Kidney (tissue), 14 donors: Measurements from ENCODE around the gene TAF10. TPM values are rescaled to one million over a fixed set of nuclear protein-coding genes. Genes with fewer than 3 reads are reported as not detected.
A peak's percentile ranks its signal among the peaks of the same experiment; 100 is the strongest.

Experiments used
- DNase-seq, 5 donors: peaks; one replicate each; pipeline ENCODE4 v3.0.0-alpha.2; 2013 to 2020
- FAIRE-seq: peaks from 2 replicates; lab custom pipeline; 2012; peaks lifted over from hg19 to GRCh38; lab: Jason Lieb, UNC
- H3K27ac ChIP-seq, 2 donors: one replicate each; pipeline ENCODE4 v1.7.0; 2013; ENCODE audit warnings: low read depth in 2 of 2, low read length in 2 of 2, inconsistent platforms in 1 of 2
- H3K27me3 ChIP-seq: one replicate; pipeline ENCODE4 v1.7.1; 2013; ENCODE audit warnings: low read length, inconsistent platforms; ENCODE audit not compliant: control insufficient read depth, insufficient read depth
- H3K36me3 ChIP-seq, 3 donors: one replicate each; pipeline versions ENCODE4 v1.7.0 to v1.7.1; 2013; ENCODE audit warnings: low read length in 3 of 3, control low read depth in 1 of 3, inconsistent platforms in 1 of 3; ENCODE audit not compliant: insufficient read depth in 3 of 3, control insufficient read depth in 2 of 3
- H3K4me1 ChIP-seq, 3 donors: one replicate each; pipeline versions ENCODE4 v1.7.0 to v1.7.1; 2013; ENCODE audit warnings: low read length in 3 of 3, inconsistent platforms in 1 of 3, low read depth in 1 of 3; ENCODE audit not compliant: control insufficient read depth in 2 of 3, insufficient read depth in 2 of 3
- H3K4me3 ChIP-seq, 3 donors: one replicate each; pipeline versions ENCODE4 v1.7.0 to v1.8.1; 2013; ENCODE audit warnings: low read length in 3 of 3, control low read depth in 1 of 3, inconsistent platforms in 1 of 3
- H3K9ac ChIP-seq, 3 donors: one replicate each; pipeline versions ENCODE4 v1.7.0 to v1.7.1; 2013; ENCODE audit warnings: low read length in 3 of 3, control low read depth in 1 of 3, inconsistent platforms in 1 of 3
- H3K9me3 ChIP-seq, 3 donors: one replicate each; pipeline versions ENCODE4 v1.7.0 to v1.7.1; 2013; ENCODE audit warnings: low read length in 3 of 3, control low read depth in 1 of 3, inconsistent platforms in 1 of 3; ENCODE audit not compliant: control insufficient read depth in 2 of 3, insufficient read depth in 1 of 3
- intact Hi-C: fragments of 100-400 bp; cut with DNase I; formaldehyde crosslinking; loops from one replicate; pipeline ENCODE4 v1.11.1; 2022
- polyA plus RNA-seq: library from polyadenylated mRNA; stranded (reverse); fragments of 350-450 nt; fragmentation: Illumina TruSeq; extraction: RNeasy Lipid Tissue Mini Kit (QIAGEN cat#74804); gene quantifications from one replicate; pipeline ENCODE4 v1.2.3, GENCODE V29; 2014; ENCODE audit warnings: low read depth, low replicate concordance; ENCODE audit not compliant: insufficient read depth
- total RNA-seq: library from RNA; stranded (reverse); fragmentation: NEBNext Ultra II Directional; extraction: Animal tissue kit (Norgen Biotek cat#: 25700); gene quantifications from one replicate; pipeline ENCODE4 v1.2.1, GENCODE V29; 2021
- TF ChIP-seq, protein P1 (sequence below): IDR thresholded peaks from 3 replicates; pipeline ENCODE4 v1.5.1; 2012; ENCODE audit warnings: mild to moderate bottlenecking, moderate library complexity, borderline replicate concordance; ENCODE audit not compliant: insufficient read depth; ENCODE audit errors: extremely low read depth
- donor health status: control.
- donor health status: control.
- donor health status: control.
- donor health status: control.
- donor health status: control.
- donor health status: DM: yes; HTN: yes; CAD: no.
- donor health status: Normal renal cell carcinoma (clear cell type).

Gene TAF10
- total and polyA plus RNA-seq, 2 donors from 2014 or later = 136 to 250 TPM

DNA sequence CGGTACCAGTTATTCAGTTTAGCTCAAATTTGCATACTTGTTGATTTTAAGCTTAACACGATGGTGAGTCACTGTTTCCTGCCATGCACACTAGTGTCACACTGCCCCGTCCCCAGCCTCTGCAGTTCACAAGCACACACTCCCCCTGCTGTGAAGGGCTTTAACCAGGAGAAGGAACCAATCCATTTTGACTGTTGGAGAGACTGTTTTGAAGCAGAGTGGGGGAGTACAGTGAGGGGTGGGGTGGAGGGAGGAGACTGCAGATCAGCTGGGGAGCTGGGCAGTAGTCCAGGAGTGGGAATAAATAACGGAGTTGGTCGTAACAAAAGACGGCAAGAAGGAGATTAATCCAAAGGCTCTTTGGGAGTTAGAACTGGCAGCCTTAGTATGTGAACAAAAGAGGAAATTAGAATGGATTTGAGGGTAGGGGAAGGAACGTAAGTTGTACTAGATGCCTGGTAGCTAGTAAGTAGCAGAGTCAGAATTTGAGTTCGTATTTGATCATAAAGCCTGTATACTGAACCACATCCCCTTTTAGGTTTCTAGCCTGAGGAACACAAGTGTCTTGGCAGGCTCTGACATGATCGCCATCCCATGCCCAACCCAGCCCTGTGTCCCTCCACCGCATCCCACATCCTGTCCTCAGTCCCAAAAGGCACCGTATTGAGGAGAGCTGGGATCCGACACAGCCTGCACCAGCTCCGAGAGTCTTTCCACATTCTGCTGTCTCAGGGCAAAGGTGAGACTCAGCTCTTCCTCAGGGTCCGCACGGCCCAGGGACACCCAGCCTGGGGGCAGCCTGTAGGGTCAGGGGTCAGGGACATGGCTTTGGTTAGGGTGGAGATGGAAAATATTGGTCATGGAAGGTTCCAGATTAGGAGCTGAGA, 6.3 kb upstream of the TAF10 start:
- TF ChIP-seq, protein P1, sequence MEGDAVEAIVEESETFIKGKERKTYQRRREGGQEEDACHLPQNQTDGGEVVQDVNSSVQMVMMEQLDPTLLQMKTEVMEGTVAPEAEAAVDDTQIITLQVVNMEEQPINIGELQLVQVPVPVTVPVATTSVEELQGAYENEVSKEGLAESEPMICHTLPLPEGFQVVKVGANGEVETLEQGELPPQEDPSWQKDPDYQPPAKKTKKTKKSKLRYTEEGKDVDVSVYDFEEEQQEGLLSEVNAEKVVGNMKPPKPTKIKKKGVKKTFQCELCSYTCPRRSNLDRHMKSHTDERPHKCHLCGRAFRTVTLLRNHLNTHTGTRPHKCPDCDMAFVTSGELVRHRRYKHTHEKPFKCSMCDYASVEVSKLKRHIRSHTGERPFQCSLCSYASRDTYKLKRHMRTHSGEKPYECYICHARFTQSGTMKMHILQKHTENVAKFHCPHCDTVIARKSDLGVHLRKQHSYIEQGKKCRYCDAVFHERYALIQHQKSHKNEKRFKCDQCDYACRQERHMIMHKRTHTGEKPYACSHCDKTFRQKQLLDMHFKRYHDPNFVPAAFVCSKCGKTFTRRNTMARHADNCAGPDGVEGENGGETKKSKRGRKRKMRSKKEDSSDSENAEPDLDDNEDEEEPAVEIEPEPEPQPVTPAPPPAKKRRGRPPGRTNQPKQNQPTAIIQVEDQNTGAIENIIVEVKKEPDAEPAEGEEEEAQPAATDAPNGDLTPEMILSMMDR = peak; percentile 18
- Histone ChIP-seq H3K36me3 (peaks cover 4 to 15% (median 7%) of the 10 kb centered on the region in 3 donors), H3K4me3 (peak overlapping the region; percentile 70 to 92 (median 78)), H3K27me3 (no peaks in the 10 kb centered on the region), H3K9ac (peak overlapping the region; percentile 54 to 92 (median 90)), H3K9me3 (no peaks in the 10 kb centered on the region), H3K4me1 (peaks cover 0 to 8% (median 3%) of the 10 kb centered on the region in 3 donors), H3K27ac (peak overlapping the region; percentile 81 to 89)
- intact Hi-C loops = no loop called here
- FAIRE-seq = no peak
- peak; percentile 67 to 91 (median 71) for DNase-seq

DNA sequence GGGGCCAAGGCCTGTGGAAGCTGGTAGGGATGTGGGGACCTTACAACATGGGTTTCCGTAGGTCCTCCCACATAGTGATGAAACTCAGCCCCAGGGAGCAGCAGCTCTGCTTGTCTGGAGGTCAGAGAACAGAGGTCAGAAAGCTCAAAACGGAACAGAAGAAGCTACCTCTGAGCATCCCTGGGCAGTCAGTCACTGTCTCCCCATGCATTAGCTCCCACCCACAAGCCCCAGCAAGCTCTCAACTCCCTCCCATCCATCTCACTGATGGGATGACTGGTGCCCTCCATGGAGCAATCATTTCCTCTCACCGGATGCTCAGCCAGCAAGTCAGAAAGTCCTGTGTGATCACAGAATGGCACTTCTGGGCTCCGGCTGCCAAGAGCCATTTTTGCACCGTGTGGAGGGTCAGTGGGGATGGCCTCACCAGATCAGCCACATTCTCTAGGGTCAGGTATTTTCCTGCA, 5.3 kb upstream of the TAF10 start:
- TF ChIP-seq, protein P1 = no peak
- intact Hi-C loops = no loop called here
- FAIRE-seq = no peak
- peak in 1 of 5 donors; percentile 46 for DNase-seq
- Histone ChIP-seq H3K36me3 (peaks cover 4 to 15% (median 7%) of the 10 kb centered on the region in 3 donors), H3K9me3 (no peaks in the 10 kb centered on the region), H3K4me1 (peaks cover 0 to 12% (median 6%) of the 10 kb centered on the region in 3 donors), H3K9ac (no peak overlapping the region), H3K27ac (no peak overlapping the region), H3K4me3 (peak overlapping the region in 2 of 3 donors; percentile 78 to 92), H3K27me3 (no peaks in the 10 kb centered on the region)

DNA sequence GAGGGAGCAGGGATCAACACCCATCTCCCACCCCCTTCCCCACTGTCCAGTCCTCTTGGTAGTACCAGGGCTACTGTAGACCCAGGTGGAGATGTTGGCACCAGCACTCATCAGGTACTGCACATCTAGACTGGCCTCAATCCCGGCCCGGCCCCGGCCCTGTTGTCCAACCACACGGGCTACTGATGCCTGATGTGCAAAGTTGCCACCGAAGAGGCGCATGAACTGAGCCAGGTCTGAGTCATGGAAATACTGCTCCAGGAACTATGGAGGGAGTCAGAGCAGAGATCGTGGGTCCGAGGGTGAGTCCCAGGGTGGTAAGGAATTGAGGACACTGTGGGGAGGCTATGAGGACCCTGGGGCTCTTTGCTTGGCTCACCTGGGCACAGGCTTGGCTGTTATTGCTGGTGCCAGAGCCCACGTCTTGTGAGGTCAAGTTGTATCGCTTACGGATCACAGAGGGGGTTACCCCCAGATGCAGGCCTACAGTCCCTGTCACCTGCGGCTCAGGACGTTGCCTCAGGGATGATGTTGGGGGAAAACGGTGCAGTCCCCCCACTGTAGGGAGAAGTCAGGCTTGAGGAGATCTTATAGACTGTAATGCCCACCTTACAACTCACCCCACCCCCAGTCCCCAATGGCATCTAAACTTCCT, 4.7 kb upstream of the TAF10 start:
- Histone ChIP-seq H3K4me3 (no peak overlapping the region), H3K4me1 (peaks cover 0 to 12% (median 6%) of the 10 kb centered on the region in 3 donors), H3K36me3 (peaks cover 4 to 15% (median 7%) of the 10 kb centered on the region in 3 donors), H3K27ac (no peak overlapping the region), H3K9me3 (no peaks in the 10 kb centered on the region), H3K27me3 (no peaks in the 10 kb centered on the region), H3K9ac (no peak overlapping the region)
- TF ChIP-seq, protein P1 = no peak
- peak in 1 of 5 donors; percentile 59 for DNase-seq
- FAIRE-seq = no peak
- intact Hi-C loops = no loop called here
